MM.1S (cell line): Measurements from ENCODE around the gene HPSE2.
A peak's percentile ranks its signal among the peaks of the same experiment; 100 is the strongest.

Experiments used
- DNase-seq: peaks from one replicate; pipeline ENCODE4 v3.0.0-alpha.2; 2015
- H2AFZ ChIP-seq: fragments of 300-600 bp; sonication (generic); 2 replicates; pipeline ENCODE4 v1.6.0; 2016; ENCODE audit warnings: antibody characterized with exemption, low read length
- H3F3A ChIP-seq: fragments of 300-600 bp; sonication (generic); 2 replicates; pipeline ENCODE4 v1.6.1; 2016; ENCODE audit warnings: mild to moderate bottlenecking, antibody characterized with exemption, low read length, moderate library complexity, mixed read lengths; ENCODE audit not compliant: insufficient read depth
- H3K27ac ChIP-seq: fragments of 300-600 bp; sonication (generic); 2 replicates; pipeline ENCODE4 v1.5.1; 2016; ENCODE audit warnings: mild to moderate bottlenecking, low read length
- H3K27me3 ChIP-seq: fragments of 300-600 bp; sonication (generic); replicated peaks from 2 replicates; pipeline ENCODE4 v1.6.0; 2016; ENCODE audit warnings: low read length; ENCODE audit not compliant: insufficient read depth
- H3K36me3 ChIP-seq: fragments of 300-600 bp; sonication (generic); replicated peaks from 2 replicates; pipeline ENCODE4 v1.6.1; 2016; ENCODE audit warnings: mild to moderate bottlenecking, low read length, mixed read lengths; ENCODE audit not compliant: insufficient read depth
- H3K4me1 ChIP-seq: fragments of 300-600 bp; sonication (generic); 2 replicates; pipeline ENCODE4 v1.6.1; 2016; ENCODE audit warnings: low read length, mixed read lengths
- H3K4me2 ChIP-seq: fragments of 300-600 bp; sonication (generic); 2 replicates; pipeline ENCODE4 v1.6.0; 2016; ENCODE audit warnings: low read depth, low read length
- H3K4me3 ChIP-seq: fragments of 300-600 bp; sonication (generic); 2 replicates; pipeline ENCODE4 v1.5.1; 2016; ENCODE audit warnings: low read length, mixed read lengths
- H3K79me2 ChIP-seq: fragments of 300-600 bp; sonication (generic); 2 replicates; pipeline ENCODE4 v1.6.1; 2016; ENCODE audit warnings: mixed run types, low read length, mixed read lengths
- H3K9ac ChIP-seq: fragments of 300-600 bp; sonication (generic); 2 replicates; pipeline ENCODE4 v1.6.1; 2016; ENCODE audit warnings: low read length, mixed read lengths
- H3K9me2 ChIP-seq: fragments of 300-600 bp; sonication (generic); replicated peaks from 2 replicates; pipeline ENCODE4 v1.6.1; 2016; ENCODE audit warnings: mild to moderate bottlenecking, low read length, mixed read lengths; ENCODE audit not compliant: insufficient read depth
- H3K9me3 ChIP-seq: fragments of 300-600 bp; sonication (generic); replicated peaks from 2 replicates; pipeline ENCODE4 v1.6.1; 2016; ENCODE audit warnings: mild to moderate bottlenecking, low read length, mixed read lengths; ENCODE audit not compliant: insufficient read depth
- H4K20me1 ChIP-seq: fragments of 300-600 bp; sonication (generic); 2 replicates; pipeline ENCODE4 v1.6.1; 2016; ENCODE audit warnings: mild to moderate bottlenecking, low read length, moderate library complexity, mixed read lengths; ENCODE audit not compliant: insufficient read depth
- CTCF ChIP-seq: fragments of 300-600 bp; sonication (generic); IDR thresholded peaks from 2 replicates; pipeline ENCODE4 v1.5.1; 2016; ENCODE audit warnings: antibody characterized with exemption, low read length, mixed read lengths
- EZH2 ChIP-seq: fragments of 300-600 bp; sonication (generic); optimal IDR thresholded peaks from 2 replicates; pipeline ENCODE3; 2017; ENCODE audit warnings: low read depth, mild to moderate bottlenecking, antibody characterized with exemption, low read length, mixed read lengths
- EZH2phosphoT487 ChIP-seq: fragments of 300-600 bp; sonication (generic); IDR thresholded peaks from 2 replicates; pipeline ENCODE4 v1.6.1; 2018; ENCODE audit warnings: antibody characterized with exemption, low read length

The HPSE2 gene

GRCh38 chr10:98745645-98746044, 490.0 kb downstream of the HPSE2 start:
- Histone ChIP-seq H3K36me3 (no peaks in the 10 kb centered on the region), H3K9me2 (no peaks in the 10 kb centered on the region), H3K27ac (no peak overlapping the region), H2AFZ (no peak overlapping the region), H3K9me3 (no peaks in the 10 kb centered on the region), H3K4me2 (no peak overlapping the region), H3K27me3 (no peaks in the 10 kb centered on the region), H3K4me3 (no peak overlapping the region), H3K4me1 (no peaks in the 10 kb centered on the region), H3K79me2 (no peaks in the 10 kb centered on the region), H4K20me1 (no peaks in the 10 kb centered on the region), H3F3A (no peaks in the 10 kb centered on the region), H3K9ac (no peak overlapping the region)
- TF ChIP-seq CTCF (peak; percentile 33), EZH2phosphoT487 (no peak)
- DNase-seq = peak; percentile 21

- TF ChIP-seq CTCF = no peak
- no peak for TF ChIP-seq EZH2
- TF ChIP-seq EZH2phosphoT487 = no peak
- Histone ChIP-seq H3K79me2 (no peaks in the 10 kb centered on the region), H3K36me3 (no peaks in the 10 kb centered on the region), H3K4me1 (no peaks in the 10 kb centered on the region), H3K27me3 (no peaks in the 10 kb centered on the region), H3K27ac (no peak overlapping the region), H3K9me3 (no peaks in the 10 kb centered on the region), H3K9me2 (no peaks in the 10 kb centered on the region), H3K4me3 (no peak overlapping the region), H3K4me2 (no peak overlapping the region), H4K20me1 (no peaks in the 10 kb centered on the region), H2AFZ (no peak overlapping the region), H3F3A (no peaks in the 10 kb centered on the region), H3K9ac (no peak overlapping the region)
- no peak for DNase-seq
Observed at GRCh38 chr10:98720551-98720950, 515.1 kb downstream of the HPSE2 start.

- Histone ChIP-seq H3K27me3 (no peaks in the 10 kb centered on the region), H3K9ac (no peak overlapping the region), H3K36me3 (no peaks in the 10 kb centered on the region), H3K9me3 (no peaks in the 10 kb centered on the region), H3K79me2 (no peaks in the 10 kb centered on the region), H3K4me2 (no peak overlapping the region), H2AFZ (no peak overlapping the region), H3K4me3 (no peak overlapping the region), H3K27ac (no peak overlapping the region), H3K9me2 (no peaks in the 10 kb centered on the region), H3K4me1 (no peaks in the 10 kb centered on the region), H3F3A (no peaks in the 10 kb centered on the region), H4K20me1 (no peaks in the 10 kb centered on the region)
- DNase-seq = no peak
- TF ChIP-seq CTCF (no peak), EZH2 (no peak), EZH2phosphoT487 (no peak)
Observed at GRCh38 chr10:98713586-98713985, 522.1 kb downstream of the HPSE2 start.
